ENCODE measurements around the gene KAT2B. TPM values are rescaled to one million over a fixed set of nuclear protein-coding genes. Genes with fewer than 3 reads are reported as not detected.

KAT2B gene
- polyA plus RNA-seq, 1 of the 3 experiments (the other 2 are of a cell fraction): 2.1 TPM

- no peak overlapping the region for H3K4me2 ChIP-seq
- no peak overlapping the region for H3K9ac ChIP-seq
- no peaks in the 10 kb centered on the region for H3K4me1 ChIP-seq (ENCODE audit: control insufficient read depth in 1 of 2, insufficient read depth in 2 of 2, low read depth in 1 of 2, low read length in 1 of 2)
- H3K9me3 ChIP-seq: no peaks in the 10 kb centered on the region
- H2AFZ ChIP-seq (ENCODE audit: low read depth): no peak overlapping the region
- peaks cover 0 to 6% of the 10 kb centered on the region in 2 experiments for H3K36me3 ChIP-seq (replicated peaks in 1 of 2; ENCODE audit: control insufficient read depth in 1 of 2, insufficient read depth in 2 of 2, low read length in 1 of 2)
- TF ChIP-seq FOSL2 (IDR thresholded peaks at IDR 0.05; ENCODE audit: borderline replicate concordance, low read depth): no peak
- no peak for TF ChIP-seq FOXM1 (IDR thresholded peaks at IDR 0.05; ENCODE audit: low read depth)
- TF ChIP-seq RAD21 (IDR thresholded peaks at IDR 0.05; ENCODE audit: low read length): no peak
- no peak for TF ChIP-seq TCF12 (IDR thresholded peaks at IDR 0.05)
- no peak for TF ChIP-seq GABPA (IDR thresholded peaks at IDR 0.05; ENCODE audit: low read depth)
- no peak for DNase-seq
- ChIA-PET CTCF (interaction anchor here (0.7 kb wide), 1 partner anchor 11 kb away, joined by 3 read pairs; no protein-coding TSS in a partner anchor), POLR2A (no interaction called here)
- no peaks in the 10 kb centered on the region for H4K20me1 ChIP-seq (ENCODE audit: insufficient read depth)
- H3K27ac ChIP-seq (ENCODE audit: low read depth in 2 of 2, low read length in 1 of 2): no peak overlapping the region
- 100% methylated on average over 2 of the region's 2 CpGs for WGBS (ENCODE audit: low lambda C conversion rate)
- H3K27me3 ChIP-seq (ENCODE audit: insufficient read depth): no peaks in the 10 kb centered on the region
- H3K9me2 ChIP-seq: no peaks in the 10 kb centered on the region
- H3F3A ChIP-seq (replicated peaks; ENCODE audit: insufficient read depth): no peaks in the 10 kb centered on the region
- H3K4me3 ChIP-seq (ENCODE audit: low read depth in 2 of 2, low read length in 1 of 2): no peak overlapping the region
- no peaks in the 10 kb centered on the region for H3K79me2 ChIP-seq (ENCODE audit: insufficient read depth)
These were observed 88.1 kb downstream of the KAT2B start for GRCh38 chr3:20128358-20128757.

GRCh38 chr3:20130106-20130505 lies 89.9 kb downstream of the KAT2B start:
- Histone ChIP-seq H3K27ac (ENCODE audit: low read depth in 2 of 2, low read length in 1 of 2) (no peak overlapping the region), H3K79me2 (ENCODE audit: insufficient read depth) (no peaks in the 10 kb centered on the region), H3K4me2 (no peak overlapping the region), H3K9me3 (no peaks in the 10 kb centered on the region), H3K4me3 (ENCODE audit: low read depth in 2 of 2, low read length in 1 of 2) (no peak overlapping the region), H2AFZ (ENCODE audit: low read depth) (no peak overlapping the region), H3K9ac (no peak overlapping the region), H3K27me3 (ENCODE audit: insufficient read depth) (no peaks in the 10 kb centered on the region), H3F3A (replicated peaks; ENCODE audit: insufficient read depth) (no peaks in the 10 kb centered on the region), H4K20me1 (ENCODE audit: insufficient read depth) (no peaks in the 10 kb centered on the region), H3K9me2 (no peaks in the 10 kb centered on the region), H3K4me1 (ENCODE audit: control insufficient read depth in 1 of 2, insufficient read depth in 2 of 2, low read depth in 1 of 2, low read length in 1 of 2) (no peaks in the 10 kb centered on the region), H3K36me3 (replicated peaks in 1 of 2; ENCODE audit: control insufficient read depth in 1 of 2, insufficient read depth in 2 of 2, low read length in 1 of 2) (peaks cover 0 to 6% of the 10 kb centered on the region in 2 experiments)
- ChIA-PET POLR2A (no interaction called here), CTCF (interaction anchor here (1.6 kb wide), 1 partner anchor 11 kb away, joined by 7 read pairs; no protein-coding TSS in a partner anchor)
- DNase-seq: no peak
- 93% methylated on average over 7 of the region's 7 CpGs for WGBS (ENCODE audit: low lambda C conversion rate)
- TF ChIP-seq RAD21 (IDR thresholded peaks at IDR 0.05; ENCODE audit: low read length): peak; percentile 45
- no peak for TF ChIP-seq CHD2 (IDR thresholded peaks at IDR 0.05; ENCODE audit: low read length, partially characterized antibody)

- Histone ChIP-seq H2AFZ (ENCODE audit: low read depth) (no peak overlapping the region), H3K9me3 (no peaks in the 10 kb centered on the region), H3K79me2 (ENCODE audit: insufficient read depth) (no peaks in the 10 kb centered on the region), H3K36me3 (replicated peaks in 1 of 2; ENCODE audit: control insufficient read depth in 1 of 2, insufficient read depth in 2 of 2, low read length in 1 of 2) (no peaks in the 10 kb centered on the region), H3K27ac (ENCODE audit: low read depth in 2 of 2, low read length in 1 of 2) (no peak overlapping the region), H4K20me1 (ENCODE audit: insufficient read depth) (no peaks in the 10 kb centered on the region), H3K27me3 (ENCODE audit: insufficient read depth) (no peaks in the 10 kb centered on the region), H3K4me1 (ENCODE audit: control insufficient read depth in 1 of 2, insufficient read depth in 2 of 2, low read depth in 1 of 2, low read length in 1 of 2) (no peaks in the 10 kb centered on the region; a peak in 1 of 4 replicates), H3F3A (replicated peaks; ENCODE audit: insufficient read depth) (no peaks in the 10 kb centered on the region), H3K4me2 (no peak overlapping the region), H3K9me2 (no peaks in the 10 kb centered on the region), H3K9ac (no peak overlapping the region), H3K4me3 (ENCODE audit: low read depth in 2 of 2, low read length in 1 of 2) (no peak overlapping the region)
- CTCF ChIA-PET: no interaction called here
- 61% methylated on average over 1 of the region's 1 CpG for WGBS (ENCODE audit: low lambda C conversion rate)
- POLR2A ChIA-PET: no interaction called here
- DNase-seq: no peak
- TF ChIP-seq USF1 (IDR thresholded peaks at IDR 0.05; ENCODE audit: borderline replicate concordance, low read depth) (no peak), SMC3 (IDR thresholded peaks at IDR 0.05; ENCODE audit: low read depth, low read length) (no peak), GATA2 (CRISPR knock-in tag; IDR thresholded peaks at IDR 0.05) (no peak), SIN3A (IDR thresholded peaks at IDR 0.05; ENCODE audit: borderline replicate concordance, low read depth, low read length) (no peak), CHD2 (IDR thresholded peaks at IDR 0.05; ENCODE audit: low read length, partially characterized antibody) (no peak), TEAD4 (IDR thresholded peaks at IDR 0.05; ENCODE audit: borderline replicate concordance, insufficient read depth) (no peak), MEF2A (IDR thresholded peaks at IDR 0.05; ENCODE audit: borderline replicate concordance, low read depth) (no peak), JUND (IDR thresholded peaks at IDR 0.05) (no peak), NFIC (IDR thresholded peaks at IDR 0.05; ENCODE audit: borderline replicate concordance) (no peak), RAD21 (IDR thresholded peaks at IDR 0.05; ENCODE audit: low read length) (no peak), EP300 (IDR thresholded peaks at IDR 0.05; ENCODE audit: borderline replicate concordance in 1 of 2, low read depth in 1 of 2, low read length in 1 of 2) (no peak), RXRA (IDR thresholded peaks at IDR 0.05; ENCODE audit: borderline replicate concordance, low read depth) (no peak), TCF12 (IDR thresholded peaks at IDR 0.05) (no peak), FOSL2 (IDR thresholded peaks at IDR 0.05; ENCODE audit: borderline replicate concordance, low read depth) (no peak)
- TF ChIP-seq, protein P1, sequence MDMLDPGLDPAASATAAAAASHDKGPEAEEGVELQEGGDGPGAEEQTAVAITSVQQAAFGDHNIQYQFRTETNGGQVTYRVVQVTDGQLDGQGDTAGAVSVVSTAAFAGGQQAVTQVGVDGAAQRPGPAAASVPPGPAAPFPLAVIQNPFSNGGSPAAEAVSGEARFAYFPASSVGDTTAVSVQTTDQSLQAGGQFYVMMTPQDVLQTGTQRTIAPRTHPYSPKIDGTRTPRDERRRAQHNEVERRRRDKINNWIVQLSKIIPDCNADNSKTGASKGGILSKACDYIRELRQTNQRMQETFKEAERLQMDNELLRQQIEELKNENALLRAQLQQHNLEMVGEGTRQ (IDR thresholded peaks at IDR 0.05; ENCODE audit: borderline replicate concordance, low read depth, low read length): no peak
- TF ChIP-seq, protein P2, sequence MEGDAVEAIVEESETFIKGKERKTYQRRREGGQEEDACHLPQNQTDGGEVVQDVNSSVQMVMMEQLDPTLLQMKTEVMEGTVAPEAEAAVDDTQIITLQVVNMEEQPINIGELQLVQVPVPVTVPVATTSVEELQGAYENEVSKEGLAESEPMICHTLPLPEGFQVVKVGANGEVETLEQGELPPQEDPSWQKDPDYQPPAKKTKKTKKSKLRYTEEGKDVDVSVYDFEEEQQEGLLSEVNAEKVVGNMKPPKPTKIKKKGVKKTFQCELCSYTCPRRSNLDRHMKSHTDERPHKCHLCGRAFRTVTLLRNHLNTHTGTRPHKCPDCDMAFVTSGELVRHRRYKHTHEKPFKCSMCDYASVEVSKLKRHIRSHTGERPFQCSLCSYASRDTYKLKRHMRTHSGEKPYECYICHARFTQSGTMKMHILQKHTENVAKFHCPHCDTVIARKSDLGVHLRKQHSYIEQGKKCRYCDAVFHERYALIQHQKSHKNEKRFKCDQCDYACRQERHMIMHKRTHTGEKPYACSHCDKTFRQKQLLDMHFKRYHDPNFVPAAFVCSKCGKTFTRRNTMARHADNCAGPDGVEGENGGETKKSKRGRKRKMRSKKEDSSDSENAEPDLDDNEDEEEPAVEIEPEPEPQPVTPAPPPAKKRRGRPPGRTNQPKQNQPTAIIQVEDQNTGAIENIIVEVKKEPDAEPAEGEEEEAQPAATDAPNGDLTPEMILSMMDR (IDR thresholded peaks at IDR 0.05): no peak
- TF ChIP-seq, protein P3, sequence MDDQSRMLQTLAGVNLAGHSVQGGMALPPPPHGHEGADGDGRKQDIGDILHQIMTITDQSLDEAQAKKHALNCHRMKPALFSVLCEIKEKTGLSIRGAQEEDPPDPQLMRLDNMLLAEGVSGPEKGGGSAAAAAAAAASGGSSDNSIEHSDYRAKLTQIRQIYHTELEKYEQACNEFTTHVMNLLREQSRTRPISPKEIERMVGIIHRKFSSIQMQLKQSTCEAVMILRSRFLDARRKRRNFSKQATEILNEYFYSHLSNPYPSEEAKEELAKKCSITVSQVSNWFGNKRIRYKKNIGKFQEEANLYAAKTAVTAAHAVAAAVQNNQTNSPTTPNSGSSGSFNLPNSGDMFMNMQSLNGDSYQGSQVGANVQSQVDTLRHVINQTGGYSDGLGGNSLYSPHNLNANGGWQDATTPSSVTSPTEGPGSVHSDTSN (IDR thresholded peaks at IDR 0.05): no peak
These were observed 96.0 kb downstream of the KAT2B start for GRCh38 chr3:20136231-20136630.

Data from SK-N-SH (cell line).